Right renal pelvis (tissue), 4 donors: Measurements from ENCODE around the gene DRAM1. TPM values are rescaled to one million over a fixed set of nuclear protein-coding genes. Genes with fewer than 3 reads are reported as not detected.
A peak's percentile ranks its signal among the peaks of the same experiment; 100 is the strongest.
"Not testable (repeated sequence)": the region's sequence is repeated elsewhere in the genome, so short reads cannot be mapped to it uniquely, and the experiment has no call there.

ENCODE experiments used
- DNase-seq, 4 donors: peaks; one replicate each; pipeline ENCODE4 v3.0.0-alpha.2; 2013; ENCODE audit warnings: low read depth in 4 of 4, low spot score in 3 of 4, missing footprints in 1 of 4
- polyA plus RNA-seq, 4 donors: library from polyadenylated mRNA; unstranded; fragments of 120-200 nt; gene quantifications; one replicate each; pipeline ENCODE4 v1.2.1, GENCODE V29; 2013; ENCODE audit not compliant: insufficient read length in 4 of 4

Gene DRAM1, protein sequence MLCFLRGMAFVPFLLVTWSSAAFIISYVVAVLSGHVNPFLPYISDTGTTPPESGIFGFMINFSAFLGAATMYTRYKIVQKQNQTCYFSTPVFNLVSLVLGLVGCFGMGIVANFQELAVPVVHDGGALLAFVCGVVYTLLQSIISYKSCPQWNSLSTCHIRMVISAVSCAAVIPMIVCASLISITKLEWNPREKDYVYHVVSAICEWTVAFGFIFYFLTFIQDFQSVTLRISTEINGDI
- 10 to 100 TPM; 18.0 to 23.4 (median 23.0) TPM for polyA plus RNA-seq

DNA sequence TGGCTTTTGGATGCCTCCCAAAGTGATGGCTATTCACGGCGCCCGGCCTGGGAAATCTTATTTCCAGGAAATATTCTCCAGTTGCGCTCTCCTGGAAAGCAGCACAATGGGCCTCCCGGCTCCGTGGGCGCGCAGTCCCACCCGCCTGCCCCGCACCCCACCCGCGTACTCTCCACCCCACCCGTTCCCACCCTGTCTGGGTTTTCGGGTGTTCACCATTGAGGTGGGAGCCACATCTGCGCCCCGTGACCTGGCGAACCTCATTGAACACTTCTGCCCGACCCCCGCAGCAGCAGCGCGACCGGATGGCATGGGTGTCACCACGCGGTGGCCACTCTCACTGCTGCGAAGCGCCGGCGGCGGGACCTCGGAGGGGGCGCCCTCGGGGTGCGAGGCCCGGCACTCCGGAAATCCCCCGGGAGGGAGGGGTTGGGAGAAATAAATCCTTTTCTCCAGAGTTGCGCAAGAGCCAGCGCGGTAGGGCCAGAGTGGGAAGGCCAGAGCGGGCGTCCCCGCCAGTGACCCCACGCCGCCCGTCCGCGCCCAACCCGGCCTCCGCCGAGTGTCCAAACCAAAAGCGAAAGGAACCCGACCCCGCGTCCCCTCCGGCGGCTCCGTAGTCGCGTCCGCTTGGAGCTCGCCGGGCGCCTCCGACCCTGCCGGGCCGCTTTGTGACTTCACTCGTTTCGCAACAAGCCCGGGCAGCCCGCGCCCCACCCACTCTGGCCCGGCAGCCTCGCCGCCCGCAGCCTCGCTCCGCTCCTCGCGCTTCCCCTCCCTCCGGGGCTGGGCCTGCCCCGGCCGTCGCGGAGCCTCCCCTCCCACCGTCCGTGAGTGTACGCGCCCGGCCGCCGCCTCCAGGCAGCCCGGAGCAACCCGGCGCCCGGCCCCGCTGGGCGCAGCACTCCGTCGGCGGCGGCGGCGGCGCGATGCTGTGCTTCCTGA is at the start of gene DRAM1:
Gene DRAM1 (plus strand): TSS at position 720 of the 945 bp plus-strand sequence. CDS start 210 bp downstream, at position 930.
- DNase-seq, result no peak

DNA sequence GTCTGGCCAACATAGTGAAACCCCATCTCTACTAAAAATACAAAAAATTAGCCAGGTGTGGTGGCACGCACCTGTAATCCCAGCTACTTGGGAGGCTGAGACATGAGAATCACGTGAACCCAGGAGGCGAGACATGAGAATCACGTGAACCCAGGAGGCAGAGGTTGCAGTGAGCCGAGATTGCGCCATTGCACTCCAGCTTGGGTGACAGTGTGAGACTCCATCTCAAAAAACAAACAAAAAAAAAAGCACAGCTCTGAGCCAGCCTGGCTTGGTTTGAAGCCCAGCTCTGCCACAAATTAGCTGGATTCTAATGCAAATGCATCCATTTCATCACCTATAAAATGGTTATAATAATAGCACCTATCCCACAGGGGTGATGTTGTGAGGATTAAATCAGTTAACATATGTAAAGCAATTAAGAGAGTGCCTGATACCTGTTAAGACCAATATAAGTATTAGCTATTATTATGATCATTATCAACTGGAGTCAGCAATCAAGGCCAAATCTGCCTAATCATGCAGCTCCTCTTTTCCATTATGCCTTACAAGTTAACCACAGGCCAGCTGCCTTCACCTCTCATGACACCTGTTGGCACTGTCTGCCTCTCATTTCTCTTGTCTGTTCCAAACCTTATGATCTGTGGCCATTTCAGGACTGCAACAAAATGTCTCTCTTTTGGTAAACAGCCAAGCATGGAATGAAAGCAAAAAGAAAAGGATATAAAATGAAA is 48.8 kb upstream of the DRAM1 start:
- DNase-seq, result no peak

DNA sequence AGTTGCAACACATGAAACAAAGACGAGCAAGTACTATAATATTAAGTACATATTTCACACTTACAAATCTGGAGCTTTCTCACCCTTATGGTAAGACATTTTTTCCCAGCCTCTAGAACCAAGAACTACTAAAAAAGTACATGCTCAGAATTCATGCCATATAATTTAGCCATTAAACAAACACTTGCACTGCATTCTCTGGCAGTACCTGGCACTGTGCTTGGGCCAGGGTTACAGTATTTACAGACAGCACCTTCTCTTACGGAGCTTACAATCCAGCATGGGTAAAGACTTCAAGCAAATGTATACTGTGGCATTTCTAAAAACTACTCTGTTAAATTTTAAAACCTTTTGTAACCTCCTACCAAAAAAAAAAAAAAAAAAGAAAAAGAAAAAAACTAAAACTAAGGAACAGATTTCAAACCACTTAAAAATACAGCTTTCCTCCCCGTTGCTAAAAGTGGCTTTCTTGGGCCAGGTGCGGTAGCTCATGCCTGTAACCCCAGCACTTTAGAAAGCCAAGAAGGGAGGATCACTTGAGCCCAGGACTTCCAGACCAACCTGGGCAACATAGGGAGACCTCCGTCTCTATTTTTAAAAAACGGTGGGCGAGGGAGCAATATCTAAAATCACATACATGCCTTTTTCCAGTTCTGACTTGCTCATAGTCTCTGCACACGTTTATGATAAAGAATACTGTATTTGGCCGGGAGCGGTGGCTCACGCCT is 47.6 kb upstream of the DRAM1 start:
- peak in 2 of 4 donors; percentile 17 to 21 for DNase-seq

DNA sequence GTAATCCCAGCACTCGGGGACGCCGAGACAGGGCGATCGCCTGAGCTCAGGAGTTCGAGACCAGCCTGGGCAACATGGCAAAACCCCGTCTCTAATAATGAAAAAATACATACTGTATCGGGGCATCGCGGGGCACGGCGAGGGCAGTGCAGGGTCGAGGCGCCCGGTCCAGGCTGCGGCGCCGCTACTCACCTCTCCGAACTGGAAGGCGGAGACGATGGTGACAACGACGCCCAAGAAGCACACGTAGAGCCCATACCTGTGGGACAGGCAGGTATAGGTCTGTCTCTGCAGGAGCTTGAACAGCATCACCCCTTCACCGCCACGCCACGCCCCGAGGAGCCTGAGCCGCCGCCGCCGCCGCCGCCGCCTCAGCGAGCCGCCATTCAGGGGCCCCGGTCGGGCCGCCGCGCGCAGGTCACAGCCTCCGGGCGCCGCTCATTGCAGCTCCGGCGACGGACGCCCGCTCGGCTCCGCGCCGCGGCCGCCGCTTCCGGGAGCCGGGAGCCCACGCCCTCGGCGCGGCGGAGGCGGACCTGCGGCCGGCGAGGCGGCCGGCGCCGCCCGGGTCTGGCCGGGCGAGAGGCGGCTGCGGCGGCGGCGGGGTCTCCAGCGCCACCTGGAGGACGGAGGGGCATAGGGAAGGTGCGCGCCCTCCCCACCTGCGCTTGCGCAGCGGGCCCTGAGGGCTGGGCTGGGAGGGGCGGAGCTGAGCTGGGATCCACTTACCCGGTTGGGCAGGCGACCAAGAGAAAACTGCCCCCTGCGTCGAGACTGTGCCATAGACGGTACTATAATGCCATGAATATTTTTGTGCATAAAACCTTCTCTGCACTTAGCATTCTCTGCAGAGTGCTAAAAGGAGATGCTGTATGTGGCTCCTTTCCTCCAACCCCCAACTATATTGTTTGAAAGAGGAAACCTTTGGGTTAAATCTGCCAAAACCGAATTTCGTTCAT is 46.7 kb upstream of the DRAM1 start, which contains the start of gene GNPTAB:
Gene GNPTAB (minus strand): TSS at position 593 of the 959 bp plus-strand sequence. CDS start 284 bp downstream, at position 309.
- DNase-seq, result peak; percentile 77 to 85 (median 78)

DNA sequence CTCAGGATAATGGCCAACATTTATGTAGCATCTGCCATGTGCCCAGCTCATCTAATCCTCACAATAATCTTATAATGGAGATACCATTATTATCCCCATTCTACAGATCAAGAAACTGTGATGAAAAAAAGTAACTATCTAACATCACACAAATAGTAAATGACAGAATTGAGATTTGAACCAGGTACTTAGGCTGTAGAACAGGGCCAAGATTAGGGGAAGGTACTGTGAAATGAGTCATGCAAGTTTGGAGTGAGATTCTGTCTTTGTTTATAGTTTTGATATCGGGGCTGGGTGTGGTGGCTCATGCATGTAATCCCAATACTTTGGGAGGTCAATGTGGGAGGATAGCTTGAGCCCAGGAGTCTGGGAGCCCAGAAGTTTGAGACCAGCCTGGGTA is 45.4 kb upstream of the DRAM1 start:
- DNase-seq, result no peak

DNA sequence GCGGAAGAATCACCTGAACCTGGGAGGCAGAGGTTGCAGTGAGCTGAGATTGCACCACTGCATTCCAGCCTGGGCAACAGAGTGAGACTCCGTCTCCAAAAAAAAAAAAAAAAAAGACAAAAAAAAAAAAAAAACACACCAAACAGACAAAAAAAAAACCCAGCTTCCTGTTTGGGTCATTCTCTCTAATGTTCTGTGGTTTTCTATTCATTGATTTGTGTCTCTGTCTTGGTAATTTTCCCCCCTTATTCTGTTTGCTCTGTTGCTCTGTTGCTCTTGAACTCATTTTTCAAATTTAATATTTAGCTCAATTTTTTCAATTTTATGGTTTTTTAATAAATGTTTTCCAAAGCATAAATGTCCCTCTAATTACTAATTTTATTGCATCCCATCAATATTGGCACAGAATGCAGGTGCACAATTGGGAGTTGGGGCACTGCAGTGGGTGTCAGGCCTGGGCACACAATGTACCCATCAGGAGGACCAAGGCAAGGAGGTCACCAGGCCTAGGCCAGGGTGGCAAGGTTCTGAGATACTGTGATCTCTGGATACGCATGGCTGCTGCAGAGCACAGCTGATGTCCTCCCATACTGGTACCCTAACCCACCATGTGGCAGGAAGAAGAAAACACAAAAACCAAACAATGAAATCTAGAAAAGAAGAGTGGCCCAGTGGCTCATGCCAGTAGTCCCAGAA is 38.6 kb upstream of the DRAM1 start:
- no peak for DNase-seq

DNA sequence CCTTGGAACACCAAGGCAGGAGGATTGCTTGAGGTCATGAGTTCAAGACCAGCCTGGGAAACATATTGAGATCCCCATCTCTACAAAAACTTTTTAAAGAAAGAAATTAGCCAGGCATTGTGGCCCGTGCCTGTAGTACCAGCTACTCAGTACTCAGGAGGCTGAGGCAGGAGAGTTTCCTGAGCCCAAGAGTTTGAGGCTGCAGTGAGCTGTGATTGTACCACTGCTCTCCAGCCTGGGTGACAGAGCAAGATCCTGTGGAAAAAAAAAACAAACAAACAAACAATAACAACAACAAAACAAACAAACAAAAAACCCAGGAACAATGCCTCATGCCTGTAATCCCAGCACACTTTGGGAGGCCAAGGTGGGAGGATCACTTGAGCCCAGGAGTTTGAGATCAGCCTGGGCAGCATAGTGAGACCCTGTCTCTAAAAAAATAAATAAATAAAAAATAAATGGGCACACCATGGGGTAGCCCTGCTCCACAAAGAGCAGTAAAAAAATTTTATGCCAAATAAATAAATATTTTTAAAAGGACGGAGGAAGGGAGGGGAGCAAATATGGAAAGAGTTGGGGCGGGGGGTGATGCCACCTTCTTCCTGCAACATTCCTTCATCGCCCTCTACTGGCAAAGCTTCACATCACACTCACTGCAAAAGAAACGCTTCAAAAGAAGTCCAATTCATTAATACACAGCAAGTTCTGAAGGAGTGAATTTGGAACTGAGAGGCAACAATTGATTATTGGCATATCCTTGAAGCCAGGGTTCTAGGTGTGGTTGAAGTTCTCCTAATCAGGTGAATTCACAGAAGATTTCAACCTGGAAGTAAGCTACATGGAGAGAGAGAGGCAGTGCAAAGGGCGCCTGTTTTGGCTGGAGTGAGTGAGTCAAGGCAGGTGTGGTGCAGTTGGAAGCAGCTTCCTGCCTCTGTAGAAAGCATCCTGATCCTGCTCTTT is 37.8 kb upstream of the DRAM1 start:
- peak in 1 of 4 donors; percentile 35 for DNase-seq

DNA sequence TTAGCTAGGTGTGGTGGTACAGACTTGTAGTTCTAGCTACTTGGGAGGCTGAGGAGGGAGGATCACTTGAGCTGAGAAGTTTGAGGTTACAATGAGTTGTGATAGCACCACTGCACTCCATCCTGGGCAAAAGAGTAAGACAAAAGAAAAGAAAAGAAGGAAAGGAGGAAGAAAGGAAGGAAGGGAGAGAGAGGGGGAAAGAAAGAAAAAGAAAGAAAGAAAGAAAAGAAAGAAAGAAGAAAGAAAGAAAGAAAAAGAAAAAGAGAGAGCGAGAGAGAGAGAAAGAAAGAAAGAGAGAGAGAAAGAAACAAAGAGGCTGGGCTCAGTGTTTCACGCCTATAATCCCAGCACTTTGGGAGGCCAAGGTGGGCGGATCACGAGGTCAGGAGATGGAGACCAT is 36.3 kb upstream of the DRAM1 start:
- no peak for DNase-seq

DNA sequence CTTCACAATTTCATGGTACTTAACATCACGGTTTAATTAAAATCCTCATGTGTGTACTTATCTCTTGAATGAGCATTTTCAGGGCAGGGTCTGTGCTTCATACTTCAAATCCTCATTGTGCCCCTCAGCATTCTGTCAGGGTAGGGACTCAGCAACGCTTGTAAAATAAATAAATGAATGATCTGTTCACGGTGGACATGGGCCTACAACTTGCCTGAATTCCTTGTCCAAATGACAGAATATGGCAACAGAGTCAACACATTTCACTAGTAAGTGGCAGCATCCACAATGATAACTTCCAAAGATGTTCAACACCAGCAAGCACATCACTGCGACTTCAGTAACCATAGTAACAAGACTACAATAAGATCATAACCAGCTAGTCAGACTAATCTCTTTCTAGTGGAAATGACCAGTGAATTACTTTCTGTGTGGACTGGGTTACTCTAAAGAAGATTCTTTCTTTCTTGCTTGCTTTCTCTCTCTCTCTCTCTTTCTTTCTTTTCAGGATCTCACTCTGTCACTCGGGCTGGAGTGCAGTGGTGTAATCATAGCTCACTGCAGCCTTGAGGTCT is 32.2 kb upstream of the DRAM1 start:
- DNase-seq, result no peak

DNA sequence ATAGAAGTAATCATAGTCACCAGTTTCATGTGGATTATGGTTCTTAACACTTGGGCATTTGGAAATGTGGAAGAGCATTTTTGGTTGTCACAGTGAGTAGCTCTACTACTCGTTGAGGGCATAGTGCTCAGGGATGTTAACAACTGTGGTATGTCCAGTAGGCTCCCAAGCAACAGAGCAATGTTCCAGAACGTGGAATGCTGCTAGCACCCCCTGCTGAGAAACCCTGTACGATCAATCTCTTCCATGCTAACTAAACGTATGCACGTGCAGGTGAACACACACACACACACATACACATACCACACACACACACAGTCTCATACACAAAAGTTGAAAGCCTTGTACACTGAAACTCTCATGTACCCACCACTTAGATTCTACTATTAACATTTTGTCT is 30.1 kb upstream of the DRAM1 start:
- DNase-seq, result no peak

DNA sequence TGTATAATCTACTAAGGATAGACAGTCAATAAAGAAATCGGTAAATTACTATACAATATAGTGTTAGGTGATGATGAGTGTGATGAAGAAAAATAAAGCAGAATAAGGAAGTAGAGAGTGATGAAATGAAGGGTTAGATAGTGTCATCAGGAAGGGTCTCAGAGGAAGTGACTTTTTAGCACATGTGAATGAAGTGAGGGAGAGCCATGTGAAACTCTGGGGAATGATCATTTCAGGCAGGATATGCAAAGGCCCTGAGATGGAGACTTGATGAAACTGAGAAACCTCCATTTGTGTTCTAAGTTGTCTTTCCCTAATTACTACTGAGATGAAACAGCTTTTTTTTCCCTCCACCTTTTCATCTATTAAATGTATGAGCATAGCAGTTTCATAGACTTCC is 27.2 kb upstream of the DRAM1 start:
- no peak for DNase-seq

DNA sequence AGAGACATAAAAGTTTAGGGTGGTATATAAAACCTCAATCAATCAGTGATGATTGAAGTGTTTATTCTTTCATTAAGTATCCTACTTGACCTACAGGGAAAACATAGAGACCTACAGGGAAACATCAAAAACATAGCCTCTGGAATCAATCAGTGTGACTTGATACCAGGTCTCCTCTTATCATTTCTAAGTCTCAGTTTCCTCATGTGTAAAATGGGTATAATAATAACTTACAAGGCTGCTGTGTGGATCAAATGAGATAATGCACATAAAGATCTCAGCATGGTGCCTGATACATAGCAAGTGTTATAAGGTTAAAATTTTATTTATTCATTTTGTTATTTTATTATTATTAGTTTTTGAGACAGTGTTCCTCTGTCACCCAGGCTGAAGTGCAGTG is 24.4 kb upstream of the DRAM1 start:
- no peak for DNase-seq

DNA sequence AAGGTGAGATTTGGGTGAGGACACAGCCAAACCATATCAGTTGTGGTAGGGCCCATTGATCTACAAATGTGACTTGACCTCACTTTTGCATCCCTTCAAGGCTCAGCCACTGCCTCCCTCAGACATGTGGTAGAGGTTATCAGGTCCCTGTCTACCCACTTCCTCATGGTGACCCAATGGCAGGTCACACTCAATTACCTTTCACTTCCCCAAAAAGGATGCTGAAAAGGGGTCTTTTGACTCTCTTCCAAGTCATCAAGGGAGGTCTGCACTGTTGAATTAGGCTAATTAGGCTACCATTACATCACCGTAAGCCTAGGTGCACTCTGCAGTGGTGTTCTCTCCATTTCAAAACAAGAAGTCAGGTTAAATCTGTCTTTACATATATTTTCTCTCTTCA is 22.6 kb upstream of the DRAM1 start:
- no peak for DNase-seq

DNA sequence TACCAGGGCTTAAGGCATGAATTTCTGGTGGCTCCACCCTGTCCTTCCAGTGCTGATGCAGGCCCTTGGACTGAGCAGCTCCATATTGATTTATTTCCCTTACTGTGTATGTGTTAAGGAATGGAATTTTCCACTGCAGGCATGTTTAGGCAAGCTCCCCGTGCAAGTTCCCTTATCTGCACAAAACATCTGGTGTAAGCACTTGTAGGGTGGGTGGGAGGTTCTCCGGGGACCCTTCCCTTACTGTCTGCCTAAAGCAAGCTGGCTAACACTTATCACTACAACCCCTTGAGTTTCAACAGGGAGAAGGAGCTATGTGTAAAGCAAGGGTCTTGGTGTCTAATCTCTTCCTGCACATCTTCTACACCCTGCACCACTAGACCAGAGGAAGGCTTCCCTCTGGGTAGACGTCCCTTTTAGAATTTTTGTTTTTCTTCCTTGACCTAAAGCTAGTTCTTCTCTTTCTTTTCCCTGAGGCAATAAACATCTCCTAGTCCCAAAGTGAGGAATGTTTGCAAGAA is 22.0 kb upstream of the DRAM1 start:
- no peak for DNase-seq

DNA sequence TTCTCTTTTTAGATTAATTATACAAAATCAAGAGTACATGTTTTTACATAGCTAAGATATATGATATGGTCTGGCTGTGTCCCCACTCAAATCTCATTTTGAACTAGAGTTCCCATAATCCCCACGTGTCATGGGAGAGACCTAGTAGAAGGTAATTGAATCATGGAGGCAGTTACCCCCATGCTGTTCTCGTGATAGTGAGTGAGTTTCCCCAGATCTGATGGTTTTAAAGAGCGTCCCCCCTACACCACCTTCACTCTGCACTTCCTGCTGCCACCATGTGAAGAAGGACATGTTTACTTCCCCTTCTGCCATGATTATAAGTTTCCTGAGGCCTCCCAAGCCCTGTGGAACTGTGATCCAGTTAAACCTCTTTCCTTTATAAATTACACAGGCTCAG is 21.4 kb upstream of the DRAM1 start:
- DNase-seq, result no peak

DNA sequence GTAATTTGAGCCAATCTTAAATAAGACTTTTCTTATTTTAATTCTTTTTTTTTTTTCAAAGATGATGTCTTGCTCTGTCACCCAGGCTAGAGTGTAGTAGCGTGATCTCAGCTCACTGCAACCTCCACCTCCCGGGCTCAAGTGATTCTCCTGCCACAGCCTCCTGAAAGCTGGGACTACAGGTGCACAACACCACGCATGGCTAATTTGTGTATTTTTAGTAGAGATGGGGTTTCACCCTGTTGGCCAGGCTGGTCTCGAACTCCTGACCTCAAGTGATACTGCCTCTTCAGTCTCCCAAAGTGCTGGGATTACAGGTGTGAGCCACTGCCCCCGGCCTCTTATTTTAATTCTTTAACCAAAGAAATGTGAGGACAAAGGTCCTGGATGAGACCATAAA is 20.8 kb upstream of the DRAM1 start:
- not testable (repeated sequence) for DNase-seq

DNA sequence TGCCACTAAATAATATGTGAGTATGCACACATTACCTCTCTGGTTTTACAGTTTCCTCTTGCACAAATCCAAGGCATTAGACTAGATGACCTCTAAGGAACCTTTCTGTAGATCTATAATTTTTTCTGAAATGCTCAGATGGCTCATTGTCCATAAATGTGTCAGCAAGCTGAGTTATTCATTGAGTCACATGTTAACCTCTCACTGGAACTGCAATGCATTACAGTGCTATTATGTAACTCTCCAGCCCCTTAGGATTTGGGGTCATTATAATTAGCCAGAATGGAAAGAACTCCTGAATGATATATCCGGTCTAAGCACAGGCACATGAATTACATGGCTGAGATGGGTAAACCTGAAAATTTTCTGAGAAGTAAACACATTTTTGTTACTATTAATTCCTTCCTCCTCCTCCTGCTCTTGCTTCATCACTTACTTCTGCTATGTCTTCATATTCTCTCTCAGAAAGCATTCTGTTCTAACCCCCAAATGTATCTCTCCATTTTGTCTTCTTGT is 20.3 kb upstream of the DRAM1 start:
- DNase-seq, result peak in 1 of 4 donors; percentile 25
